ENCODE data around the gene BCL7C.
A peak's percentile ranks its signal among the peaks of the same experiment; 100 is the strongest.

Gene BCL7C

GRCh38 chr16:30858829-30859423 lies 35.0 kb downstream of the BCL7C start:
- no peak for DNase-seq

GRCh38 chr16:30858111-30858495 lies 35.8 kb downstream of the BCL7C start:
- DNase-seq: no peak

- DNase-seq: no peak
Measured at GRCh38 chr16:30853758-30854157, 40.1 kb downstream of the BCL7C start.

GRCh38 chr16:30850246-30850645 lies 43.6 kb downstream of the BCL7C start:
- no peak for DNase-seq

- no peak for DNase-seq
Measured at GRCh38 chr16:30846649-30847402, 47.1 kb downstream of the BCL7C start.

- peak; percentile 51 for DNase-seq
Measured at GRCh38 chr16:30844671-30845449, 49.0 kb downstream of the BCL7C start.

GRCh38 chr16:30844346-30844670 lies 49.6 kb downstream of the BCL7C start:
- no peak for DNase-seq

- DNase-seq: no peak
Measured at GRCh38 chr16:30843501-30843900, 50.4 kb downstream of the BCL7C start.

GRCh38 chr16:30842971-30843370 lies 50.9 kb downstream of the BCL7C start:
- no peak for DNase-seq

- no peak for DNase-seq
Measured at GRCh38 chr16:30841332-30841731, 52.5 kb downstream of the BCL7C start.

GRCh38 chr16:30840611-30841010 lies 53.3 kb downstream of the BCL7C start:
- no peak for DNase-seq

- DNase-seq: no peak
Measured at GRCh38 chr16:30839523-30840227, 54.2 kb downstream of the BCL7C start.

GRCh38 chr16:30838876-30839471 lies 54.9 kb downstream of the BCL7C start:
- DNase-seq: no peak

GRCh38 chr16:30837904-30838303 lies 56.0 kb downstream of the BCL7C start:
- no peak for DNase-seq
